Limb (tissue), 2 donors: ENCODE measurements around the gene SPTAN1.
"Not testable (repeated sequence)": the region's sequence is repeated elsewhere in the genome, so short reads cannot be mapped to it uniquely, and the experiment has no call there.

Experiments used
- DNase-seq, 2 donors: peaks; one replicate each; pipeline ENCODE4 v3.0.0-alpha.2; 2016; ENCODE audit errors: extremely low spot score in 2 of 2

SPTAN1 gene

GRCh38 chr9:128552744-128553440 is 505 bp downstream of the SPTAN1 start:
- DNase-seq, result peak in 1 of 2 donors; percentile 41

GRCh38 chr9:128553728-128554127 is 1.3 kb downstream of the SPTAN1 start:
- peak in 1 of 2 donors; percentile 68 for DNase-seq

GRCh38 chr9:128554155-128554862 is 1.9 kb downstream of the SPTAN1 start:
- DNase-seq, result peak; percentile 60 to 69

GRCh38 chr9:128555180-128555721 is 2.9 kb downstream of the SPTAN1 start:
- no peak for DNase-seq

- DNase-seq, result no peak
Observed at GRCh38 chr9:128556276-128556675, 3.9 kb downstream of the SPTAN1 start.

GRCh38 chr9:128556926-128557634 is 4.7 kb downstream of the SPTAN1 start:
- no peak for DNase-seq

- peak; percentile 63 to 81 for DNase-seq
Observed at GRCh38 chr9:128558431-128559310, 6.3 kb downstream of the SPTAN1 start.

- DNase-seq, result no peak
Observed at GRCh38 chr9:128565578-128565977, 13.2 kb downstream of the SPTAN1 start.

GRCh38 chr9:128568470-128569078 is 16.2 kb downstream of the SPTAN1 start:
- DNase-seq, result no peak

GRCh38 chr9:128575469-128575868 is 23.1 kb downstream of the SPTAN1 start:
- DNase-seq, result no peak

GRCh38 chr9:128575916-128576315 is 23.5 kb downstream of the SPTAN1 start:
- no peak for DNase-seq

- DNase-seq, result no peak
Observed at GRCh38 chr9:128577206-128577605, 24.8 kb downstream of the SPTAN1 start.

- no peak for DNase-seq
Observed at GRCh38 chr9:128579194-128579593, 26.8 kb downstream of the SPTAN1 start.

GRCh38 chr9:128580731-128581130 is 28.3 kb downstream of the SPTAN1 start:
- DNase-seq, result no peak

- not testable (repeated sequence) for DNase-seq
Observed at GRCh38 chr9:128585155-128585554, 32.8 kb downstream of the SPTAN1 start.

GRCh38 chr9:128586934-128587333 is 34.5 kb downstream of the SPTAN1 start:
- DNase-seq, result not testable (repeated sequence)

GRCh38 chr9:128587453-128587852 is 35.1 kb downstream of the SPTAN1 start:
- no peak for DNase-seq

- DNase-seq, result no peak
Observed at GRCh38 chr9:128588581-128589233, 36.3 kb downstream of the SPTAN1 start.

- DNase-seq, result no peak
Observed at GRCh38 chr9:128593039-128593438, 40.7 kb downstream of the SPTAN1 start.

- no peak for DNase-seq
Observed at GRCh38 chr9:128593856-128594255, 41.5 kb downstream of the SPTAN1 start.
